Kidney (tissue), 14 donors: ENCODE results near the gene PHACTR1. TPM values are rescaled to one million over a fixed set of nuclear protein-coding genes. Genes with fewer than 3 reads are reported as not detected.

Experiments used
- DNase-seq, 5 donors: peaks; one replicate each; pipeline ENCODE4 v3.0.0-alpha.2; 2013 to 2020
- FAIRE-seq: peaks from 2 replicates; lab custom pipeline; 2012; peaks lifted over from hg19 to GRCh38; lab: Jason Lieb, UNC
- H3K27ac ChIP-seq, 2 donors: one replicate each; pipeline ENCODE4 v1.7.0; 2013; ENCODE audit warnings: low read depth in 2 of 2, low read length in 2 of 2, inconsistent platforms in 1 of 2
- H3K27me3 ChIP-seq: one replicate; pipeline ENCODE4 v1.7.1; 2013; ENCODE audit warnings: low read length, inconsistent platforms; ENCODE audit not compliant: control insufficient read depth, insufficient read depth
- H3K36me3 ChIP-seq, 3 donors: one replicate each; pipeline versions ENCODE4 v1.7.0 to v1.7.1; 2013; ENCODE audit warnings: low read length in 3 of 3, control low read depth in 1 of 3, inconsistent platforms in 1 of 3; ENCODE audit not compliant: insufficient read depth in 3 of 3, control insufficient read depth in 2 of 3
- H3K4me1 ChIP-seq, 3 donors: one replicate each; pipeline versions ENCODE4 v1.7.0 to v1.7.1; 2013; ENCODE audit warnings: low read length in 3 of 3, inconsistent platforms in 1 of 3, low read depth in 1 of 3; ENCODE audit not compliant: control insufficient read depth in 2 of 3, insufficient read depth in 2 of 3
- H3K4me3 ChIP-seq, 3 donors: one replicate each; pipeline versions ENCODE4 v1.7.0 to v1.8.1; 2013; ENCODE audit warnings: low read length in 3 of 3, control low read depth in 1 of 3, inconsistent platforms in 1 of 3
- H3K9ac ChIP-seq, 3 donors: one replicate each; pipeline versions ENCODE4 v1.7.0 to v1.7.1; 2013; ENCODE audit warnings: low read length in 3 of 3, control low read depth in 1 of 3, inconsistent platforms in 1 of 3
- H3K9me3 ChIP-seq, 3 donors: one replicate each; pipeline versions ENCODE4 v1.7.0 to v1.7.1; 2013; ENCODE audit warnings: low read length in 3 of 3, control low read depth in 1 of 3, inconsistent platforms in 1 of 3; ENCODE audit not compliant: control insufficient read depth in 2 of 3, insufficient read depth in 1 of 3
- CTCF ChIP-seq: IDR thresholded peaks from 3 replicates; pipeline ENCODE4 v1.5.1; 2012; ENCODE audit warnings: mild to moderate bottlenecking, moderate library complexity, borderline replicate concordance; ENCODE audit not compliant: insufficient read depth; ENCODE audit errors: extremely low read depth
- intact Hi-C: fragments of 100-400 bp; cut with DNase I; formaldehyde crosslinking; loops from one replicate; pipeline ENCODE4 v1.11.1; 2022
- polyA plus RNA-seq: library from polyadenylated mRNA; stranded (reverse); fragments of 350-450 nt; fragmentation: Illumina TruSeq; extraction: RNeasy Lipid Tissue Mini Kit (QIAGEN cat#74804); gene quantifications from one replicate; pipeline ENCODE4 v1.2.3, GENCODE V29; 2014; ENCODE audit warnings: low read depth, low replicate concordance; ENCODE audit not compliant: insufficient read depth
- total RNA-seq: library from RNA; stranded (reverse); fragmentation: NEBNext Ultra II Directional; extraction: Animal tissue kit (Norgen Biotek cat#: 25700); gene quantifications from one replicate; pipeline ENCODE4 v1.2.1, GENCODE V29; 2021
- donor health status: control.
- donor health status: control.
- donor health status: control.
- donor health status: control.
- donor health status: control.
- donor health status: DM: yes; HTN: yes; CAD: no.
- donor health status: Normal renal cell carcinoma (clear cell type).

The PHACTR1 gene
- total and polyA plus RNA-seq, 2 donors from 2014 or later: 3.3 to 33.6 TPM

- intact Hi-C loops: no loop called here
- Histone ChIP-seq H3K4me1 (peaks cover 0 to 3% (median 0%) of the 10 kb centered on the region in 3 donors), H3K9me3 (peaks cover 0 to 10% (median 0%) of the 10 kb centered on the region in 3 donors), H3K36me3 (no peaks in the 10 kb centered on the region), H3K27me3 (no peaks in the 10 kb centered on the region), H3K27ac (no peak overlapping the region), H3K4me3 (no peak overlapping the region), H3K9ac (no peak overlapping the region)
- TF ChIP-seq CTCF: no peak
- DNase-seq: no peak
- no peak for FAIRE-seq
These were observed 543.6 kb downstream of the PHACTR1 start for GRCh38 chr6:13260101-13260598.

GRCh38 chr6:13260831-13261230 lies 544.3 kb downstream of the PHACTR1 start:
- no peak for TF ChIP-seq CTCF
- Histone ChIP-seq H3K36me3 (no peaks in the 10 kb centered on the region), H3K9me3 (peaks cover 0 to 5% (median 0%) of the 10 kb centered on the region in 3 donors), H3K9ac (no peak overlapping the region), H3K4me3 (no peak overlapping the region), H3K27me3 (no peaks in the 10 kb centered on the region), H3K4me1 (peaks cover 0 to 3% (median 0%) of the 10 kb centered on the region in 3 donors), H3K27ac (no peak overlapping the region)
- intact Hi-C loops: no loop called here
- no peak for FAIRE-seq
- DNase-seq: no peak

GRCh38 chr6:13261464-13261994 lies 545.0 kb downstream of the PHACTR1 start:
- intact Hi-C loops: no loop called here

More at GRCh38 chr6:13261464-13261994, 545.0 kb downstream of the PHACTR1 start:
- H3K4me3 ChIP-seq: no peak overlapping the region
- FAIRE-seq (no peak), DNase-seq (no peak)
- H3K9me3 ChIP-seq: no peaks in the 10 kb centered on the region
- no peak overlapping the region for H3K9ac ChIP-seq
- no peak for TF ChIP-seq CTCF
- no peaks in the 10 kb centered on the region for H3K4me1 ChIP-seq
- H3K36me3 ChIP-seq: no peaks in the 10 kb centered on the region
- H3K27ac ChIP-seq: no peak overlapping the region
- no peaks in the 10 kb centered on the region for H3K27me3 ChIP-seq
